ENCODE data around the gene NR2F1.

- TF ChIP-seq POLR2A (IDR thresholded peaks at IDR 0.05) = no peak
- no peak for TF ChIP-seq CTCF (IDR thresholded peaks at IDR 0.05)
- TF ChIP-seq POLR2AphosphoS5 (IDR thresholded peaks at IDR 0.05) = no peak
Observed at GRCh38 chr5:93611976-93612854, 29.2 kb downstream of the NR2F1 start.

All from gastroesophageal sphincter (tissue), 3 donors.